ENCODE measurements around the gene FAM168B. TPM values are rescaled to one million over a fixed set of nuclear protein-coding genes. Genes with fewer than 3 reads are reported as not detected.

The FAM168B gene
- polyA plus RNA-seq, 12 donors, result 48.4 to 75.4 (median 70.6) TPM; not detected in 1

DNA sequence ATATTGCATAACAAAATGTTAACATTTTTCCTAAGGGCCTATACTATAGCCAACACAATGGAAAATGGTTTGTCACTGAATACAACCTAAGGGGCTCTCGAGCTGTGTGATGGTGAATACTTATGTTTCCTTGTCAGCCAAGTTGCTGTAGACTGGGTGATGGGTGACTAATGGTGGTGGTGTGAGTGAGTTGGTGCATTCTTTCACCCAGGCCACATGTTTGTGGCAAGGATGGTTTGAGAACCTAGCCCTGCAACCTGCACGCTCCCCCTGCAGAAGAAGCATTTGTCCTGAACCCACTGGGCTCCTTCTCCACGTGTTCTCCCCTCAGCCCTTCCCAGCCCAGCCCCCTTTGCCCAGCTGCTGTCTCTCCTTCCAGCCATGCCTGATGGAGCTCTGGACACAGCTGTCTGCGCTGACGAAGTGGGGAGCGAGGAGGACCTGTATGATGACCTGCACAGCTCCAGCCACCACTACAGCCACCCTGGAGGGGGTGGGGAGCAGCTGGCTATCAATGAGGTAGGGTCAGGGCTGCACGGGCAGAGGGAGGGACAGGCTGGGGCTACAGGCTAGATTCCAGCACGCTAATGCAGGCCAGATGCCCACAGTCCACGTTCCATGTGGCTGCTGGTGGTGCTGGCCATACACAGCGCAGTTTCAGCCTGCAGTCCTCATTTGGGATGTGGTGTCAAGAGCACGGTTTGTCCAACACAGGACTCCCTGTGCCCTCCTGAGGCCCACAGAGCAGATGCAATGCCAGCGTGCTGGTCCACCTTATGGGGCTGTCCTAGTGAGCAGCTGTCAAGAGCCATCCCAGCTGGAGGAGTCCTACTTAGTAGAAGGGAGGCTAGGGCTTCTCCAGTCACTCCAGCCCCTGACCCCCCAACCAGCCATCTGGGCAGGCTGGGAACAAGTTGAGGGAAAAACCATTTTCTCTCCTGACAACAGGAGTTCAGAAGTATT is 65.4 kb downstream of the FAM168B start:
- no peak for DNase-seq

DNA sequence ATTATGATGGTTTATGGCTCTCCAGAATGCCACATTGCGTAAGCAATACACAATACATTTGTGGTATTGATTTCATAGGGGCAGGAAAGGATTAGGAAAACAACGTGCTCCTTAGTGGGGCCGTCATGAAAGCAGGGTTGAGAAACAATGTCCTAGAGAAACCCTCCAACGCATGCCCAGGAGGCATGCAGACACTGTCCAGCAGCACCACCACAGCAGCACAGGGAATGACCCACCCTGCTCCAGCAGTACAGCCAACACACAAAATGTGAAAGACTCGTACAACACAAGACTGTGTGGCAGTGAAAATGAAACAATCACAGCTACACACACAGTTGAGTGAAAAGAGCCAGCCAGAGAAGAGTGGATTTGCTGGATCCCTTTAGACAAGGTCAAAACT is 66.3 kb downstream of the FAM168B start:
- DNase-seq, result no peak

DNA sequence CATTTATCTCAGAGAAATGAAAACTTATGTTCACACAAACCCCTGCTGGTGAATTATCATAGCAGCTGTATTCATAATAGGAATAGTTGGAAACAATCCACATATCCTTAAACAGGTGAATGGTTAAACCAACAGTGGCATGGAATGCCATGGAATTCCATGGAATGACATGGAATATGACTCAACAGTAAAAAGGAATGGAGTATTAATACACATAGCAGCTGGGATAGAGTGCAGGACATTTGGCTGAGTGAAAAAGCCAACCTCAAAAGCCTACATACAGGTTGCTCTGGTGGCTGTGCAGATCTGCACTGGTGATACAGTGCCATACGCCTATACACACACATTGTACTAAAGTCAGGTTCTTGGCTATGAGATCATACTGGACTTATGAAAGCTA is 69.5 kb downstream of the FAM168B start:
- DNase-seq, result no peak

DNA sequence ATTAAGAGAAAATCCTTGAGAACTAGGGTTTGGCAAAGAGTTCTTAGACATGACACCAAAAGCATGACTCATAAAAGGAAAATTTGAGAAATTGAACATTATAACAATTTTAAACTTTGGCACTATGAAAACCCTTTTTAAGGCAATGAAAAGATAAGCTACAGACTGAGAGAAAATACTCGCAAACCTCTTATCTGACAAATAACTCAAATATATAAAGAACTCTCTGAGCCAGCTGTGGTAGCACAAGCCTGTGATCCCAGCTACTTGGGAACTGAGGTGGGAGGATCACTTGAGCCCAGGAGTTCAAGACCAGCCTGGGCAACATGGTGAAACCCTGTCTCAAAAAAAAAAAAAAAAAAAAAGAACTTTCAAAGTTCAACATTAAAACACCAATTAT is 70.5 kb downstream of the FAM168B start:
- no peak for DNase-seq

DNA sequence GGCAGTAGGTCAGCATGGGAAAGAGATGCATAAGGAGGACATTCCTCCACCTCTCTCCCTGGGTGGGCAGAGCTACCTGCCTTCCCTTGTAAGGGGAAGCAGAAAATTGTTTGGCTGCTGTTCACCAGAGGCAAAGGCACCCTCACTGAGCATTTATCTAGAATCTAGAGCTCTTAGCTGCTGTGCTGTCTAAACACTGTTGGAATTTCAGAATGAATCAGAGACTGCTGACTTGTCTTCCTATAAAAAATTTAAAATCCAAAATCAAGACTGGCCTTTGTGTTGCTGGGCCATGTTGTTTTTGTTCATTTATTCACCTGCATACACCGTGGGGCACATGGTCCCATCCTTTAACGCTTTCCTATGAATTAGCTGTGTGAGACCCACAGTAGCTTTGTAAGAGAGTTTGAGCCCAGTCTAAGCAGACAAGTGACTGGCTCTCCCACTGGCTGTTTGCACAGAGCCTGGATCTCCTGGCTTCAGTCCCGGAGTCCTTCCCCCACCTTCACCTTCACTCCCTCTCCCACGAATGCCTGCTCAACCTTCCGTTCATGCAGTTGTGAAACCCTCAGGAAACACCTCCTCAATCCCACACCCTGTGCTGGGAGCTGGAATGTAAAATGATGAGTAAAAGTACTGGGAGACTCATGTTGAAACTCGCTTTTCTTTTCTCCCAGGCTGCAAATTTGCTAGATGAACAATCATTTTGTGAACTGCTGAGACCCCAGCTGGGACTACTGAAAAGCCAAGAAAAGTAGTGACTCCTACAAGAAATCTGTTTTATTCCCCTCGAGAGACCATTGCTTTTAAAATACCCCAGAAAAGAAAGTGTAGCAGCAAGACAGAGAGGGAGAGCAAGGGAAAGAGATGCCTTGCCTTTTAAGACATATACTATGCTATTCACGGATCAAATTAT is 76.2 kb downstream of the FAM168B start:
- DNase-seq, result no peak

DNA sequence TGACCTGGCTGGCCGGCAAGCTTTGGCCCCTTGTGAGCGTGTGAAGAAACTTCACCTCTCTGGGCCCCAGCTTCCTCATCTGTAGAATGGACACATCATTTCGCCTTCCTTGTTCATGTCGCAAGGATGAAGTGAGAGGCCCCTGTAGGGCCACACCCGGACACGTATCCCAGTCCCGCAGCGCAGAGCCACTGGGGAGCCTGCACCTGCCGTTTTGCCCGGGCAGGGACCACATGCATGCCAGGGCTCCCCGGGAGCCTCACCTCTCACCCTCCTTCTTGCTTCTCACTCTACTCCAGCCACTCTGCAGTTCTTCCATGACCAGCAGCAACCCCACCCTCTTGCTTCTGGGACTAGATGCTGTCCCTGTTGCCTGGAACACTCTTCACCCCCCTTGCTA is 77.5 kb downstream of the FAM168B start:
- DNase-seq, result no peak

DNA sequence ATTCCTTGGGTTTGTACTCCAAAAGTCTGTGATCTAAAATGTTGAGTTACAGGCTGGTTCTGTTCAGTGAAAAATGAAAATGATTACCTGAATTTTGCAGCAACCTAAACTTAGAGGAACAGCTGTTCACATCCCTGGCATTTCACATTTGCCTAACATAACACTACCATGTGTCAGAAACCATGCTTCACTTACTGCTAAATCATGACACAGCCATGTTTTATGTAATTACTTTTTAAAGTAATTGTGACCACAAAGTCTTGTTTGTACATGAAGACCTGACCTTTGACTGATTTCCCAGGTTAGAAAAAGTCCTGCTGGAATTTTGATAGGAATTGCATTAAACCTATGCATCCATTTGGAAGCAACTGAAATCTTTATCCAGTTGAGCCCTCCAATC is 79.1 kb downstream of the FAM168B start:
- DNase-seq, result no peak

DNA sequence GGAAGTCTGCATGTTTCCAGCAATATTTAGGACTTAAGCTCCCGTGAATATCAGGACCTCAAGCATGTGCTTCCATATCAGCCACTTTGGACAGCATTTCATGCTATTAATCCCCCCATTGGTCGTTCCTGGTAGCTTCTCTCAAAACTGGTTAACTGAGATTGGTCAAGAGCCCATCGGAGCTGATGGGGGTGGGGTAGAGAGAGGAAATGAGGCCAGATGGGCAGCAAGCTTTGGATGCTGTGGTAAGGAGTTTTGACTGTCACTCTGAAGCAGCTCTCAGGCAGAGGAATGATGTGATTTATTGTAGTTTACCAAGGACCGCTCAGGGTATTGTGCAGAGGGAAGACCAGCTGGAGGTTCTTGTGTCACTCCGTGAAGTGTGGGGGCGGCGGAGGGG is 81.8 kb downstream of the FAM168B start:
- DNase-seq, result no peak

DNA sequence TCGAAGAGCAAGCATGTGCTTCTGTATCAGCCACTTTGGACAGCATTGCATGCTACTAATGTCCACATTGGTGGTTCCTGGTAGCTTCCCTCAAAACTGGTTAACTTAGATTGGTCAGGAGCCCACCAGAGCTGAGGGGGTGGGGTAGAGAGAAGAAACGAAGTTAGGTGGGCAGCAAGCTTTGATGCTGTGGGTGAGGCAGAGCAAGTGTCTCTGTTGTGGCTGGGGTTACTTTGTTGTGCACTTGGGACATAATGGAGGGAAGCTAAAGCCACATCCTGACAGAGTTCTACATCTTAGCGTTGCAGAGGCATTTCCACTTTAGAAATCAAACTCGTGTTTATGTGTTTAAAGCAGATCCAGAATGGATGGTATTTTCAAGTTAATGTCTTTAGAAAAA is 82.7 kb downstream of the FAM168B start:
- DNase-seq, result no peak

DNA sequence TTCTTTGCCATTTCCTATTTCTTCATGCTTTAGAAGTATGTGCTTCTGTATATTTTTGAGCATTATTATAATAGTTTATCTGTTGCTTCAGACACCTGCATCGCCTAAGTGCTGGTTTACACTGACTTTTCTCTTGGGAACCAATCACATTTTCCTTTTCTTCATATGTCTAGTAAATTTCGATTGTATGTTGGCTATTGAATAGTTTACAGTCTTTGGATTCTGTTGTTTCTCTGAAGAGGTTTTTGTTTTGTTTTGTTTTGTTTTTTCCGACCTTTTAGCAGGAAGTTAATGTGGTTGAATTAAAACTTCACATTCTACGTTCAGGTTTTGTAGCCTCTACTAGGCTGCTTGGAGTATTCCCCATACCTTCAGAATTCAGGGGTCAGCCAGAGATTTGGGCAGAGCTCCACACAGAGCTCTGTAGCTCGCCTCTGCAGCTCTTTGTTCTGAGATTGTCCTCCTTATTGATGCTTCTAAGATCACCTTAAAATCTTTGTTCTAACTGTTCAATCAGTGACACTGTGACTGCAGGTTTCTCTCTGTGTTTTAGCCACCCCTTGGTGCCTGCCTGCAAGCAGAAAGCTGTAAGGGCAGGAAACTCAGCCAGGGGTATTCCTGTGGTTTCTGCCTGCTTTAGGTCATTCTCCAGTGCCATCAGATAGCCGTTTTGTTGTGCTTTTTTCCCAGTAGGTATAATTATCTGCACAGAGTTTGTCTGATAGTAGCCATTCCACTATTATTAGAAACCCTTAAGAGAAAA is 83.4 kb downstream of the FAM168B start:
- no peak for DNase-seq

DNA sequence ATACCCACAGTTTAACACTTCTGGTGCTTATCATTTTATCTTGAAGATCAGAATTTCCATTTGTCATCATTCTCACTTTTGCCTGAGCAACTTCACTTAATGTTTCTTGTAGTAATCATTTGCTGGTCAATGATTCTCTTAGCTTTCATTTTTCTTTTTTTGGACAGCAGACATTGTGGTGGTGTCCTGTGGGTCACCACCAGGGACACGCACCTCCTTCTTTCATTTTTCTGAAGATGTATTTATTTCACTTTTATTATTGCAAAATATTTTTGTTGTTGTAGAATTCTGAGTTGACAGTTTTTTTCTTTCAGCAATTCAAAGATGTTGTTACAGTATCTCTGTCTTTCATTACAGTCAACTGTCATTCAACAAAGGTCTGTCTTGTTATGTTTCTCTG is 84.3 kb downstream of the FAM168B start:
- no peak for DNase-seq

DNA sequence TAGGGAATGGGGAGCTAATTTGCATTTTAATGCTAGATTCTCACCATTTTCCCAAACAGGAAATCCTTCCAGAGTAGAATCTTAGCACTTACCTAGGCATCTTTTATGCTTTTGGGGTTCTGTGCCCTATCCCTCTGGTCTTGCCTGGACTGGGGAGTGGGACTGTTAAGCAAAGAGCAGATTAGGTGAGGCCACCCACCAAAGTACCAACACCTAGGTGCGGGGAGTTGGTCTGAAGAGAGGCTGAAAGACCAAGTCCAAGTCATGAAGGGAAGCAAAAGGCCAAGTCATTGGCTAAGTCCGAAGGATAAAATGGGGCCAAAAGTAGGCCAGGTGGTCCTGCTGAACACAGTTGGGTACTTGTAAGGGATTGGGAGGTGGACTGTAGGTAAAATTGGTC is 86.7 kb downstream of the FAM168B start:
- no peak for DNase-seq

DNA sequence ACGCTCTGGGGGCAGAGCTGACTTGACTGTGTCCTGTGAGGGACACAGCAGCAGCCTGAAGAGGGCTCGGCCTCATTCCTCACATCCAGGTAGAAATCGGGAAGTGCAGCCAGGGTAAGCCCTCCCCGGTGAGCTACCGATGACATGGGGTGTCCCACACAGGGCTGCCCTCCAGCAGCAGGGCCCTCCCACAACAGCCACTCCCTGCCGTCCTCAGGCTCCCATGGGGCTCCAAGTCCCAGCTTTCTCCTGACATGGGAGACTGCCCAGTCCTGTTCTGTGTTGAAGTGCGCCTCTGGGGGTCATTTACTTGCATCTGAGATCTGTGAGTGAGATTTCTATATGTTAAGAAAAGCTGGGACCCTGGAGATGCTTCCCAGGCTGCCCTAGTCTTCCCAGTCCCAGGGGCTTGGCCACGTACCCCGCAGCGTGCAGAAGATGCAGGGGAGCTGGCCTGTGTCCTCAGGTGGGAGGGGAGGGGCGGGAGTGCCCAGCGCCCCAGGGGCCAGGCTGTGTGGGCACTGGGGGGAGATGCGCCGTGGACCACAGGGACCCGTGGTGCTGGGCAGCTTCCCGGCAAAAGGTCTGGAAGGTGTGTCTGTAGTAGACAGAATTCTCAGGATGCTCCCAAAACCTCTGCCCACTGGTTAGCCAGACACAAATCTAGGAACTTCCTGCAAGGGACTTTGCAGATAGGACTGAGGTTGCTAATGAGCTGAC is 87.9 kb downstream of the FAM168B start:
- DNase-seq, result no peak

DNA sequence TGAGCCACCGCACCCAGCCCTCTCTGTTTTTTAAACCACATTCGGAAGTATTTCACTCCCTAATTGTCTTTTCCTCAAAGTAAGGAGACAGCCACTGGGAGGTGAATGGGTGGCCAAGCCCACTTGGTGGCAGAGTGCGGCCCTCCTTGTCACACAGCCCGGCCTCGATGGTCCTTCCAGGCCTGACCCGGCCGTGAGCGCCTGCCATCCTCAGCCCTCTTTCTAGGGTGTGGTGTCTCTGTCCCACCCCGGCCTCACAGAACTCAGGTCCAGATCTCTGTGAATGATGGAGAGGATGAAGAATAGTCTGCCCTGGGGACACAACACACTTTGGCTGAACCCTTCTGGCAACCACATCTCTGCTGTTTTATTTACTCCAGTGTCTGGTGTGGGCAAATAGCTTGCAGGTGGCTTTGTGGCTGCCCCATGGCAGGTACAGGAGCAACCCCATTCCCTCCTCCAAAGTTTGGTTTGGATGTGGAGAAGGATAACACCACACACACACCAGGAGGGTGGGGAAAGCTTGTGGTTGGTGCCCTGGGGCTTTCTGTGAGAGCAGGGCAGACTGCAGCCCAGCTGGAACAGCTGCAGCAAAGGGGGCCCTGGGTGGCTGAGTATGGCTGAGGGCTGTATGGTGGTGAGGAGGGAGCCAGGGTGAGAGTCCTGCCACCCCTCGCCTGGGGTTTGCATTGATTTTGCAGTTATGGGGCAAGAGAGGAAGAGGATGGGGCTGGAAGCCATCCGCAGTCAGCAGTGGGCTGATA is 88.6 kb downstream of the FAM168B start:
- no peak for DNase-seq

DNA sequence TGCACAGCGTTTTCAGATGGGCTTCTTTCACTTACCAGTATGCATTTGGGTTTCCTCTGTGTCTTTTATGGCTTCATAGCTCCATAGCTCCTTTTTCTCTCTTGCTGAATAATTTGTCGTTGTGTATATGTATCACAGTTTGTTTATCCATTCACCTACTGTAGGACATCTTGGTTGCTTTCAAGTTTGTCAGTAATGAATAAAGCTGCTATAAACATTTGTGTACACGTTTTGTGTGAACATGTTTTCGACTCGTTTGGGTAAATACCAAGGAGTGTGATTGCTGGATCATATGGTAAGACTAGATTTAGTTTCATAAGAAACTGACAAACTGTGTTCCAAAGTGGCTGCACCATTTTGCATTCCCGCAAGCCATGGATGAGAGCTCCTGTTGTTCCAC is 94.7 kb downstream of the FAM168B start:
- DNase-seq, result no peak

Other genes with a start within 250 kb of the FAM168B start
- gene PLEKHB2, start 11.9 kb upstream of the FAM168B start, polyA plus RNA-seq (ENCODE audit: insufficient read length in 12 of 12), result 10 to 100 TPM in 11 of 12 donors, not detected in 1; 21.4 to 29.1 (median 26.7) TPM
- 1 to 10 TPM in 1 of 12 donors, under 1 TPM in 4, not detected in 7; 0.05 to 8.3 (median 0.13) TPM for gene POTEE, start 116.1 kb upstream of the FAM168B start, polyA plus RNA-seq (ENCODE audit: insufficient read length in 12 of 12)